Progenitor cell of endocrine pancreas (in vitro differentiated cells): ENCODE results near the gene DLG5. TPM values are rescaled to one million over a fixed set of nuclear protein-coding genes. Genes with fewer than 3 reads are reported as not detected.

ENCODE experiments used
- DNase-seq: peaks from one replicate; pipeline ENCODE4 v3.0.0; 2021; ENCODE audit warnings: low spot score; ENCODE audit not compliant: unreplicated experiment
- H3K27ac Mint-ChIP-seq: 2 replicates; pipeline ENCODE4 v1.8.0; 2021; ENCODE audit warnings: mild to moderate bottlenecking, moderate library complexity, mixed read lengths
- H3K27me3 Mint-ChIP-seq: 2 replicates; pipeline ENCODE4 v1.8.0; 2021; ENCODE audit warnings: mixed read lengths
- H3K36me3 Mint-ChIP-seq: 2 replicates; pipeline ENCODE4 v1.8.0; 2022; ENCODE audit warnings: mixed read lengths; ENCODE audit not compliant: insufficient read depth
- H3K4me1 Mint-ChIP-seq: 2 replicates; pipeline ENCODE4 v1.8.0; 2021; ENCODE audit warnings: low read depth, mixed read lengths
- H3K4me3 Mint-ChIP-seq: 2 replicates; pipeline ENCODE4 v1.8.0; 2021; ENCODE audit warnings: low read depth, mild to moderate bottlenecking, moderate library complexity, mixed read lengths
- H3K9me3 Mint-ChIP-seq: 2 replicates; pipeline ENCODE4 v1.8.0; 2021; ENCODE audit warnings: low read depth, mixed read lengths
- total RNA-seq: library from RNA; stranded (reverse); gene quantifications from 2 replicates; pipeline ENCODE4 v1.2.1, GENCODE V29; 2021
- TF ChIP-seq, protein P1 (sequence below): fragments of 200-600 bp; sonication (generic); IDR thresholded peaks from one replicate; pipeline ENCODE4 v1.5.0; 2021; ENCODE audit warnings: antibody characterized with exemption, mild to moderate bottlenecking; ENCODE audit not compliant: unreplicated experiment

DLG5 gene
- total RNA-seq, 1 donor from 2014 or later, result 149 TPM

DNA sequence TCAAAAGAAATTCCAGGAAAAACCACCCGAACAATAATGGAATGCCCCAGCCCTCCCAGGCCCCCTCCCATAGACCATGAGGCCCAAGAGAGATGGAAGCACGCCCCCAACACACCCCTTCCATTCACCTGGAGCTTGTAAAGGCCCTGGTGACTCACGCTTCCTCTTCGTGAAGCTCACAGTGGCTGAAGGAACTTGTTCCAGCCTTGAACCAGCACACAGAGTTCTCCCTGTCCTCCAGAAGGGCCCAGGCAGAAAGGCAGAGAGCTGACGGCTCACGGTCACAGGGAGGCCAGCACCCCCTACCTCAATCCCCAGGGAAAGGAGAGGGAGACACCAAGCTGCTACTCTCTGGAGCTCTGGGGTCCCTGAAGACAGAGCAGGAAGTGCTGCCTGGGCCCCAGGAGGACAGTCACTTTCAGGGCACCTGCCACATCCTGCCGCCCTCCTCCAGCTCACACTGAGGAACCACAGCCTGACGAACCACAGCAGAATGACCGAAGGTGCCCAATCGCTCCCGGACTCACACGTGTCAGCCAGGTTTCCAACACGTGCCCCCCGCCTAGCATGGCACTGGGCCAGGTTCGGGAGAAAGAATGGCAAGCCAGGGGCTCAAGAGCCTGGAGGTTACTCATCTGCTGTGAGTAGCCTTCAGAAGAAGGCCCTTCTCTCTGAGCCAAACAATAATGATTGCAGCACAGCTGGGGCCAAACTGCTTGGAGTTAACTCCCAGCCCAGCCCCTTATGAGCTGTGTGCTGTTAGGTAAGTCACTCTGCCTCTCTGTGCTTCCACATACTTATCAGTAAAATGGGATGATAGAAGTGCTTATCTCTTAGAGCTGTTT is 52.8 kb downstream of the DLG5 start:
- H3K27me3 Mint-ChIP-seq, result no peaks in the 10 kb centered on the region
- peak overlapping the region; percentile 86 for H3K27ac Mint-ChIP-seq
- no peaks in the 10 kb centered on the region for H3K9me3 Mint-ChIP-seq
- peaks cover 3% of the 10 kb centered on the region for H3K36me3 Mint-ChIP-seq
- no peak for DNase-seq
- TF ChIP-seq, protein P1, sequence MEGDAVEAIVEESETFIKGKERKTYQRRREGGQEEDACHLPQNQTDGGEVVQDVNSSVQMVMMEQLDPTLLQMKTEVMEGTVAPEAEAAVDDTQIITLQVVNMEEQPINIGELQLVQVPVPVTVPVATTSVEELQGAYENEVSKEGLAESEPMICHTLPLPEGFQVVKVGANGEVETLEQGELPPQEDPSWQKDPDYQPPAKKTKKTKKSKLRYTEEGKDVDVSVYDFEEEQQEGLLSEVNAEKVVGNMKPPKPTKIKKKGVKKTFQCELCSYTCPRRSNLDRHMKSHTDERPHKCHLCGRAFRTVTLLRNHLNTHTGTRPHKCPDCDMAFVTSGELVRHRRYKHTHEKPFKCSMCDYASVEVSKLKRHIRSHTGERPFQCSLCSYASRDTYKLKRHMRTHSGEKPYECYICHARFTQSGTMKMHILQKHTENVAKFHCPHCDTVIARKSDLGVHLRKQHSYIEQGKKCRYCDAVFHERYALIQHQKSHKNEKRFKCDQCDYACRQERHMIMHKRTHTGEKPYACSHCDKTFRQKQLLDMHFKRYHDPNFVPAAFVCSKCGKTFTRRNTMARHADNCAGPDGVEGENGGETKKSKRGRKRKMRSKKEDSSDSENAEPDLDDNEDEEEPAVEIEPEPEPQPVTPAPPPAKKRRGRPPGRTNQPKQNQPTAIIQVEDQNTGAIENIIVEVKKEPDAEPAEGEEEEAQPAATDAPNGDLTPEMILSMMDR, result no peak
- no peak overlapping the region for H3K4me3 Mint-ChIP-seq
- peaks cover 23% of the 10 kb centered on the region for H3K4me1 Mint-ChIP-seq

DNA sequence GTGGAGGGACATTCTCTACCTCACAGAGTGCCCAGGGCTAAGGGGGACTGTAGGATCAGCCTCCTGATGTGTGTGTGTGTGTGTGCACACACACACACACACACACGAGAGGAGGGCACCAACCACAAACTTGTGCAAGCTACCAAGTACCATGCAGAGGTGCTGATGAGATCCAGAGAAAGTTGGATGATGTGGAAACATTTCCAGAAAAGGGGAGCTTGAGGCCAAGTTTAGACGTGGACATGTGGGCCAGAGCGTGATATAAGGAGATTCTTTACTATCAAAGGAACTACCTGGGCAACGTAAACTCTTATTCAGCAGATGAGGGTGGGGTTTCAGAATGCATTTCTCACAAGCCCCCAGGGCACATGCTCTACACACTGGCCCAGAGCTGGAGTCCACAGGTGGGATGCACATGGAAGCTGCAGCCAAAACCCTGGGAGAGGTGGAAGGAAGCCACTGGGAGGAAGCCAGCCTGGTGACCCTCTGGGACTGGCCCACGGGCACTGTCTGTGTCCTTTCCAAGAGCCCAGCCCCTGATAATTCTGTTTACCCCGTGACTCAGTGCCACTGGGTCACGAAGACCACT is 53.5 kb downstream of the DLG5 start:
- no peaks in the 10 kb centered on the region for H3K27me3 Mint-ChIP-seq
- no peak for DNase-seq
- no peak overlapping the region for H3K4me3 Mint-ChIP-seq
- H3K4me1 Mint-ChIP-seq, result peaks cover 19% of the 10 kb centered on the region
- peaks cover 4% of the 10 kb centered on the region for H3K36me3 Mint-ChIP-seq
- TF ChIP-seq, protein P1, result no peak
- H3K9me3 Mint-ChIP-seq, result no peaks in the 10 kb centered on the region
- peak overlapping the region; percentile 28 for H3K27ac Mint-ChIP-seq

DNA sequence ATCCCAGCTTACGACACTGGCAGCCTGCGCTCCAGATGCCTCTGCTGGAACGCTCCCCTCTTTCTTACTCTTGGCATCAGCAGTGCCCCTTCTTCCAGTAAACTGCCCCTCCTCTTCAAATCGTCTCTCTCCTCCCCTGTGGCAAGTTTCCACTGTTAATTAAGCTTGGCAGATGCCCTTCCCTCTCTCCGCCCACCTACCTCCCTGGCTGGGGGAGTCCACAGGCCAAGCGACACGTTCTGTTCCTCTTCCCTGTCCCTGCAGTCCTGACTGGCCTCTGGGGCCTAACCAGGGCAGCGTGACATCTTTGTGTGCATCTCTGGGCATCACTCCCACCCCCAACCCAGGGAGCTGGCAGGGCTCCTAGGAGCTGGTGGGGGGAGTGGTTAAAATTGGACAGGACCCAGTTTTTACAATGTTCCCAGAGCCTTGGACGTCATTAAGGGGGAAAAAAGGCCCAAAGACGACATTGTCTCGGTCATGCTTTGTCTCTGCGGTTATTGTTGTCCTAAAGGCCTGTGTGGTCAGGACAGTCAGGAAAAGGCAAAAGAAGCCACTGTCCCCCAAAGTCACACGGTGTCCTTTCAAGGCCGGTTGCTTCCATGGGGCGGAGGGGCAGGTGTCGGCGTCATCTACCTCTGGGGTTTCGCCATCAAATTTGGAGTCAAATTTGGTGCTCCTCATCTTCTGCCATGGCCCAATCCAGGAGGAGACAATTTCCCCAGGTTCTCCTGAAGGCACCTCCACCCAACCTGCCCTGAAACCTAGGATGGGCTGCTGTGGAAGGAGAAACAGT is 54.2 kb downstream of the DLG5 start:
- Mint-ChIP-seq H3K4me3 (no peak overlapping the region), H3K27me3 (no peaks in the 10 kb centered on the region), H3K4me1 (peaks cover 20% of the 10 kb centered on the region), H3K36me3 (peaks cover 6% of the 10 kb centered on the region), H3K27ac (peak overlapping the region; percentile 28), H3K9me3 (no peaks in the 10 kb centered on the region)
- TF ChIP-seq, protein P1, result no peak
- no peak for DNase-seq

- TF ChIP-seq, protein P1, result no peak
- Mint-ChIP-seq H3K27me3 (no peaks in the 10 kb centered on the region), H3K4me1 (peaks cover 34% of the 10 kb centered on the region), H3K4me3 (no peak overlapping the region), H3K9me3 (no peaks in the 10 kb centered on the region), H3K27ac (no peak overlapping the region), H3K36me3 (peaks cover 7% of the 10 kb centered on the region)
- DNase-seq, result no peak
Measured at GRCh38 chr10:77869626-77870420, 56.7 kb downstream of the DLG5 start.
